ENCODE data around the gene CD8B2. TPM values are rescaled to one million over a fixed set of nuclear protein-coding genes. Genes with fewer than 3 reads are reported as not detected.
"Not testable (repeated sequence)": the region's sequence is repeated elsewhere in the genome, so short reads cannot be mapped to it uniquely, and the experiment has no call there.

CD8B2 gene
- total and polyA plus RNA-seq, 4 donors, result 0.13 TPM; not detected in 3

DNA sequence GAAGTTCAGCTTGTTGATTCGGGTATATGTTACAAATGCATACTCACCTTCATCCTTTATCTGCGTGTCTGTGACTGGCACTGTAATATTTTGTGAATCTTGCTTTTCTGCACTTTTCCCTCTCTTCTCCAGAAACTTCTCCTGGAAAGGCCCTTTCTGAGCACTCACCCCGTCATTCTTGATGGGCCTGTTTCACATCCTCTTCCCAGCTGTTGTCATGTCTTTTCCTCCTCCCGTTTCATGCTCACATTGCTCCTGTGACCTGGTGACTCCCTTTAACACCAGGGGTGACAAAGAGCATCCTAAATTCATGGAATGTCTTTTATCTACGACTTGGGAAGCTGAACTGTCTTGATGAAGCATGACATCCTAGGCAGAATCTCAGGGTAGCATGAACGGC lies 65.8 kb downstream of the CD8B2 start:
- H3K27ac ChIP-seq (ENCODE audit: low read depth in 1 of 2, low read length in 1 of 2), result no peak overlapping the region
- 68 to 82% methylated on average over 6 of the region's 6 CpGs for WGBS, 2 donors
- no peak for ATAC-seq (ENCODE audit: insufficient read depth, low FRiP score)

GRCh38 chr2:106553321-106553720 lies 66.2 kb downstream of the CD8B2 start:
- H3K36me3 ChIP-seq (ENCODE audit: control insufficient read depth in 4 of 4, insufficient read depth in 4 of 4, low read length in 4 of 4), result no peaks in the 10 kb centered on the region
- no peaks in the 10 kb centered on the region for H3K27me3 ChIP-seq (ENCODE audit: control insufficient read depth in 3 of 3, insufficient read depth in 3 of 3, low read length in 2 of 3)
- TF ChIP-seq CTCF (IDR thresholded peaks at IDR 0.05; ENCODE audit: control extremely low read depth, extremely low read depth), result no peak
- H3K4me3 ChIP-seq, result no peak overlapping the region
- 77 to 83% methylated on average over 6 of the region's 6 CpGs for WGBS, 2 donors
- H3K9me3 ChIP-seq (ENCODE audit: control insufficient read depth in 4 of 4, insufficient read depth in 3 of 4, low read length in 3 of 4), result no peaks in the 10 kb centered on the region
- no peak for ATAC-seq (ENCODE audit: insufficient read depth, low FRiP score)
- H3K4me1 ChIP-seq (ENCODE audit: control insufficient read depth in 5 of 5, insufficient read depth in 5 of 5, low read length in 5 of 5), result no peaks in the 10 kb centered on the region
- H3K9ac ChIP-seq (ENCODE audit: insufficient read depth in 1 of 2, low read length in 2 of 2), result no peak overlapping the region
- DNase-seq, result no peak
- H3K27ac ChIP-seq (ENCODE audit: low read depth in 1 of 2, low read length in 1 of 2), result no peak overlapping the region

More for the DNA sequence above, 65.8 kb downstream of the CD8B2 start:
- no peaks in the 10 kb centered on the region for H3K27me3 ChIP-seq (ENCODE audit: control insufficient read depth in 3 of 3, insufficient read depth in 3 of 3, low read length in 2 of 3)
- no peak for TF ChIP-seq CTCF (IDR thresholded peaks at IDR 0.05; ENCODE audit: control extremely low read depth, extremely low read depth)
- H3K4me3 ChIP-seq, result no peak overlapping the region
- no peak overlapping the region for H3K9ac ChIP-seq (ENCODE audit: insufficient read depth in 1 of 2, low read length in 2 of 2)
- no peaks in the 10 kb centered on the region for H3K4me1 ChIP-seq (ENCODE audit: control insufficient read depth in 5 of 5, insufficient read depth in 5 of 5, low read length in 5 of 5)
- H3K36me3 ChIP-seq (ENCODE audit: control insufficient read depth in 4 of 4, insufficient read depth in 4 of 4, low read length in 4 of 4), result no peaks in the 10 kb centered on the region
- DNase-seq, result no peak
- H3K9me3 ChIP-seq (ENCODE audit: control insufficient read depth in 4 of 4, insufficient read depth in 3 of 4, low read length in 3 of 4), result no peaks in the 10 kb centered on the region

DNA sequence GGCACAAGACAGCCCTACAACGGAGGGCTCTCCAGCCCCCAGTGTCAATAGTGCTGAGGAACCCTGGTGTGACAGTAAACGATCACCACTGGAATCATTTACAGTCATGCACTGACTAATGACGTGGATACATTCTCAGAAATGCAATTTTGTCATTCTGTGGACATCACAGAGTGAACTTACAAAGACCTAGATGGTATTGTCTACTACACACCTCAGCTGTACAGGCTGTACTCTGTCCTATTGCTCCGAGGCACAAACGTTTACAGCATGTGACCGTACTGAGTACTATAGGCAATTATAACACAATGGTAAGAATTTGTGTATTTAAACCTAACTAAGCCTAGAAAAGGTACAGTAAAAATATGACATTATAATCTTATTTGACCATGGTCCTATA lies 67.2 kb downstream of the CD8B2 start:
- Histone ChIP-seq H3K27ac (ENCODE audit: low read depth in 1 of 2, low read length in 1 of 2) (no peak overlapping the region), H3K27me3 (ENCODE audit: control insufficient read depth in 3 of 3, insufficient read depth in 3 of 3, low read length in 2 of 3) (no peaks in the 10 kb centered on the region), H3K9ac (ENCODE audit: insufficient read depth in 1 of 2, low read length in 2 of 2) (no peak overlapping the region), H3K4me1 (ENCODE audit: control insufficient read depth in 5 of 5, insufficient read depth in 5 of 5, low read length in 5 of 5) (no peaks in the 10 kb centered on the region), H3K9me3 (ENCODE audit: control insufficient read depth in 4 of 4, insufficient read depth in 3 of 4, low read length in 3 of 4) (no peaks in the 10 kb centered on the region), H3K36me3 (ENCODE audit: control insufficient read depth in 4 of 4, insufficient read depth in 4 of 4, low read length in 4 of 4) (no peaks in the 10 kb centered on the region), H3K4me3 (no peak overlapping the region)
- WGBS, 2 donors, result 82 to 87% methylated on average over 6 of the region's 6 CpGs
- DNase-seq (no peak), ATAC-seq (ENCODE audit: insufficient read depth, low FRiP score) (no peak)
- no peak for TF ChIP-seq CTCF (IDR thresholded peaks at IDR 0.05; ENCODE audit: control extremely low read depth, extremely low read depth)

- 0% methylated on average over 1 of the region's 1 CpG for WGBS, 2 donors
- Histone ChIP-seq H3K27ac (ENCODE audit: low read depth in 1 of 2, low read length in 1 of 2) (no peak overlapping the region), H3K4me1 (ENCODE audit: control insufficient read depth in 5 of 5, insufficient read depth in 5 of 5, low read length in 5 of 5) (no peaks in the 10 kb centered on the region), H3K27me3 (ENCODE audit: control insufficient read depth in 3 of 3, insufficient read depth in 3 of 3, low read length in 2 of 3) (no peaks in the 10 kb centered on the region), H3K9ac (ENCODE audit: insufficient read depth in 1 of 2, low read length in 2 of 2) (no peak overlapping the region), H3K9me3 (ENCODE audit: control insufficient read depth in 4 of 4, insufficient read depth in 3 of 4, low read length in 3 of 4) (no peaks in the 10 kb centered on the region), H3K4me3 (no peak overlapping the region), H3K36me3 (ENCODE audit: control insufficient read depth in 4 of 4, insufficient read depth in 4 of 4, low read length in 4 of 4) (no peaks in the 10 kb centered on the region)
- DNase-seq, result no peak
- no peak for TF ChIP-seq CTCF (IDR thresholded peaks at IDR 0.05; ENCODE audit: control extremely low read depth, extremely low read depth)
- ATAC-seq (ENCODE audit: insufficient read depth, low FRiP score), result no peak
These were observed 67.9 kb downstream of the CD8B2 start for GRCh38 chr2:106555053-106555452.

DNA sequence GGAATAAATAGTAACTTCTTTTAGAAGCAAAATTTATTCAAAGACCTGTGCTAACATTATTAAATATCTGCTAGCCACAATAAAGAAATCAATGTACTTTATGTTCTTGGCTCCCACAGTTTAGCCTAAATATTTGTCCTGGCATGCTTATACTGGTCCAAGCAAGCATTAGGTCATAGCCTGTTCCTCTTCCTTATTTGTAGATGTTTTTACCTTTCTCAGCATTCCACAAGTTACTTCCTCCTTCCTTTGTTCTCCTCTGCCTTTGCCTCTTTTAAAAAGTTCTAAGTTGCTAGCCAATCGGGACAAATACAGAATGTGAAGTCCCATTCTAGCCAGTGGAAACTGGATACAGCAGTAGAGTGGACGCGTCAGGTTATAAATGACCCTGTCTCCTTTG lies 72.6 kb downstream of the CD8B2 start:
- 88 to 90% methylated on average over 3 of the region's 3 CpGs for WGBS, 2 donors
- ATAC-seq (ENCODE audit: insufficient read depth, low FRiP score), result not testable (repeated sequence)

More for the DNA sequence above, 72.6 kb downstream of the CD8B2 start:
- not testable (repeated sequence) for H3K36me3 ChIP-seq (ENCODE audit: control insufficient read depth in 4 of 4, insufficient read depth in 4 of 4, low read length in 4 of 4); H3K27me3 ChIP-seq (ENCODE audit: control insufficient read depth in 3 of 3, insufficient read depth in 3 of 3, low read length in 2 of 3); H3K9me3 ChIP-seq (ENCODE audit: control insufficient read depth in 4 of 4, insufficient read depth in 3 of 4, low read length in 3 of 4); H3K4me3 ChIP-seq; DNase-seq; H3K27ac ChIP-seq (ENCODE audit: low read depth in 1 of 2, low read length in 1 of 2); H3K9ac ChIP-seq (ENCODE audit: insufficient read depth in 1 of 2, low read length in 2 of 2)
- peaks cover 0 to 32% (median 11%) of the 10 kb centered on the region in 5 donors for H3K4me1 ChIP-seq (ENCODE audit: control insufficient read depth in 5 of 5, insufficient read depth in 5 of 5, low read length in 5 of 5)
